Stimulated activated naive B cell treated with anti-CD40 and anti-IgM and Interleukin-4, amounts not matched to agents 10 μg/mL and 1 μg/mL and 100 μg/mL, for 72 hours (primary cell): ENCODE results near the gene CNTF.
"Not testable (repeated sequence)": the region's sequence is repeated elsewhere in the genome, so short reads cannot be mapped to it uniquely, and the experiment has no call there.

Source experiments
- ATAC-seq, 2 donors: fragments of 150-1000 bp; cut with Tn5 transposase; replicated peaks; 2 replicates each; pipeline ENCODE4 v1.10.0; 2021; ENCODE audit warnings: moderate library complexity in 1 of 2
- DNase-seq: peaks from one replicate; pipeline ENCODE4 v3.0.0; 2021
- H3K27ac Mint-ChIP-seq: one replicate; pipeline ENCODE4 v1.8.0; 2022; ENCODE audit warnings: mild to moderate bottlenecking, mixed read lengths
- H3K27me3 Mint-ChIP-seq, 2 donors: one replicate each; pipeline ENCODE4 v1.8.0; 2022; ENCODE audit warnings: mixed read lengths in 2 of 2
- H3K36me3 Mint-ChIP-seq, 2 donors: one replicate each; pipeline ENCODE4 v1.8.0; 2022; ENCODE audit warnings: mixed read lengths in 2 of 2, mild to moderate bottlenecking in 1 of 2
- H3K4me1 Mint-ChIP-seq, 2 donors: one replicate each; pipeline ENCODE4 v1.8.0; 2022; ENCODE audit warnings: mixed read lengths in 2 of 2, mild to moderate bottlenecking in 1 of 2
- H3K4me3 Mint-ChIP-seq, 2 donors: one replicate each; pipeline ENCODE4 v1.8.0; 2022; ENCODE audit warnings: mild to moderate bottlenecking in 2 of 2, mixed read lengths in 2 of 2, moderate library complexity in 1 of 2
- H3K9me3 Mint-ChIP-seq, 2 donors: one replicate each; pipeline ENCODE4 v1.8.0; 2022; ENCODE audit warnings: mixed read lengths in 2 of 2, mild to moderate bottlenecking in 1 of 2

The CNTF gene

GRCh38 chr11:58622344-58622743 lies at the start of gene CNTF:
CNTF (plus strand) TSS chr11:58622665; CDS start chr11:58622753, 88 bp downstream.
- H3K9me3 Mint-ChIP-seq = no peaks in the 10 kb centered on the region
- H3K36me3 Mint-ChIP-seq = peaks cover 55 to 73% of the 10 kb centered on the region in 2 donors
- no peak within 1 kb of the TSS for H3K4me3 Mint-ChIP-seq
- DNase-seq = no peak
- H3K27ac Mint-ChIP-seq = peak within 1 kb of the TSS; percentile 26
- no peak for ATAC-seq
- H3K4me1 Mint-ChIP-seq = peaks cover 19 to 44% of the 10 kb centered on the region in 2 donors
- H3K27me3 Mint-ChIP-seq = no peaks in the 10 kb centered on the region

- not testable (repeated sequence) for H3K9me3 Mint-ChIP-seq, DNase-seq, H3K27me3 Mint-ChIP-seq, ATAC-seq
- Mint-ChIP-seq H3K27ac (peak overlapping the region; percentile 100), H3K4me1 (peaks cover 27 to 74% of the 10 kb centered on the region in 2 donors), H3K36me3 (peaks cover 51 to 53% of the 10 kb centered on the region in 2 donors), H3K4me3 (peak overlapping the region; percentile 87 to 97)
Observed at GRCh38 chr11:58572906-58573305, 49.6 kb upstream of the CNTF start.

GRCh38 chr11:58573451-58574104 lies 48.9 kb upstream of the CNTF start:
- peak overlapping the region; percentile 100 for H3K27ac Mint-ChIP-seq
- H3K36me3 Mint-ChIP-seq = peaks cover 46 to 51% of the 10 kb centered on the region in 2 donors
- DNase-seq (peak; percentile 71), ATAC-seq (peak; percentile 38 to 52)
- H3K9me3 Mint-ChIP-seq = no peaks in the 10 kb centered on the region
- H3K27me3 Mint-ChIP-seq = no peaks in the 10 kb centered on the region
- H3K4me1 Mint-ChIP-seq = peaks cover 22 to 67% of the 10 kb centered on the region in 2 donors
- peak overlapping the region; percentile 87 to 97 for H3K4me3 Mint-ChIP-seq

- ATAC-seq (no peak), DNase-seq (no peak)
- Mint-ChIP-seq H3K4me1 (peaks cover 21 to 54% of the 10 kb centered on the region in 2 donors), H3K27me3 (no peaks in the 10 kb centered on the region), H3K27ac (peak overlapping the region; percentile 100), H3K36me3 (peaks cover 43 to 51% of the 10 kb centered on the region in 2 donors), H3K4me3 (peak overlapping the region; percentile 87 to 97), H3K9me3 (no peaks in the 10 kb centered on the region)
Observed at GRCh38 chr11:58574881-58575280, 47.6 kb upstream of the CNTF start.

- Mint-ChIP-seq H3K4me1 (peaks cover 21 to 49% of the 10 kb centered on the region in 2 donors), H3K36me3 (peaks cover 44 to 51% of the 10 kb centered on the region in 2 donors), H3K9me3 (no peaks in the 10 kb centered on the region), H3K27ac (peak within 1 kb of the TSS; percentile 100), H3K4me3 (peak within 1 kb of the TSS; percentile 87 to 97), H3K27me3 (no peaks in the 10 kb centered on the region)
- DNase-seq (peak; percentile 75), ATAC-seq (peak; percentile 4 to 7)
Observed at GRCh38 chr11:58575377-58576020, 47.0 kb upstream of the CNTF start, which contains the start of gene LPXN. LPXN (minus strand) TSS chr11:58575856; CDS start chr11:58575772, 84 bp downstream.

GRCh38 chr11:58576887-58577471 lies 45.5 kb upstream of the CNTF start:
- Mint-ChIP-seq H3K27me3 (no peaks in the 10 kb centered on the region), H3K9me3 (no peaks in the 10 kb centered on the region), H3K27ac (peak overlapping the region; percentile 100), H3K4me3 (peak overlapping the region; percentile 87 to 97), H3K36me3 (peaks cover 43 to 49% of the 10 kb centered on the region in 2 donors), H3K4me1 (peaks cover 21 to 53% of the 10 kb centered on the region in 2 donors)
- DNase-seq (no peak), ATAC-seq (no peak)

- no peaks in the 10 kb centered on the region for H3K27me3 Mint-ChIP-seq
- ATAC-seq (peak; percentile 60 to 63), DNase-seq (peak; percentile 87)
- no peaks in the 10 kb centered on the region for H3K9me3 Mint-ChIP-seq
- peak overlapping the region; percentile 87 to 97 for H3K4me3 Mint-ChIP-seq
- peaks cover 21 to 60% of the 10 kb centered on the region in 2 donors for H3K4me1 Mint-ChIP-seq
- peak overlapping the region; percentile 100 for H3K27ac Mint-ChIP-seq
- H3K36me3 Mint-ChIP-seq = peaks cover 47 to 51% of the 10 kb centered on the region in 2 donors
Observed at GRCh38 chr11:58577555-58578135, 44.8 kb upstream of the CNTF start.

- H3K27ac Mint-ChIP-seq = peak overlapping the region; percentile 100
- H3K36me3 Mint-ChIP-seq = peaks cover 47 to 51% of the 10 kb centered on the region in 2 donors
- ATAC-seq (no peak), DNase-seq (peak; percentile 90)
- H3K4me3 Mint-ChIP-seq = peak overlapping the region; percentile 87 to 97
- H3K9me3 Mint-ChIP-seq = no peaks in the 10 kb centered on the region
- H3K4me1 Mint-ChIP-seq = peaks cover 21 to 63% of the 10 kb centered on the region in 2 donors
- no peaks in the 10 kb centered on the region for H3K27me3 Mint-ChIP-seq
Observed at GRCh38 chr11:58578136-58578634, 44.3 kb upstream of the CNTF start.

- H3K36me3 Mint-ChIP-seq = peaks cover 42 to 49% of the 10 kb centered on the region in 2 donors
- peaks cover 19 to 63% of the 10 kb centered on the region in 2 donors for H3K4me1 Mint-ChIP-seq
- H3K27me3 Mint-ChIP-seq = no peaks in the 10 kb centered on the region
- H3K4me3 Mint-ChIP-seq = peak within 1 kb of the TSS; percentile 87 to 100
- no peaks in the 10 kb centered on the region for H3K9me3 Mint-ChIP-seq
- peak; percentile 47 to 54 for ATAC-seq
- DNase-seq = peak; percentile 94
- peak within 1 kb of the TSS; percentile 100 for H3K27ac Mint-ChIP-seq
Observed at GRCh38 chr11:58578635-58579191, 43.8 kb upstream of the CNTF start, which contains the start of gene ZFP91. ZFP91 (plus strand) TSS chr11:58579063; CDS start chr11:58579282, 219 bp downstream.

GRCh38 chr11:58579192-58580129 lies 43.0 kb upstream of the CNTF start:
- H3K36me3 Mint-ChIP-seq = peaks cover 35 to 43% of the 10 kb centered on the region in 2 donors
- H3K9me3 Mint-ChIP-seq = no peaks in the 10 kb centered on the region
- H3K4me3 Mint-ChIP-seq = peak overlapping the region; percentile 87 to 100
- DNase-seq = peak; percentile 91
- peak overlapping the region; percentile 100 for H3K27ac Mint-ChIP-seq
- H3K27me3 Mint-ChIP-seq = no peaks in the 10 kb centered on the region
- ATAC-seq = peak; percentile 41 to 44
- peaks cover 19 to 63% of the 10 kb centered on the region in 2 donors for H3K4me1 Mint-ChIP-seq

GRCh38 chr11:58580311-58580710 lies 42.2 kb upstream of the CNTF start:
- H3K9me3 Mint-ChIP-seq = no peaks in the 10 kb centered on the region
- DNase-seq = no peak
- peak overlapping the region; percentile 87 to 100 for H3K4me3 Mint-ChIP-seq
- peaks cover 29 to 36% of the 10 kb centered on the region in 2 donors for H3K36me3 Mint-ChIP-seq
- ATAC-seq = no peak
- H3K27me3 Mint-ChIP-seq = no peaks in the 10 kb centered on the region
- H3K4me1 Mint-ChIP-seq = peaks cover 16 to 55% of the 10 kb centered on the region in 2 donors
- H3K27ac Mint-ChIP-seq = peak overlapping the region; percentile 100

- Mint-ChIP-seq H3K4me3 (peak overlapping the region; percentile 41 to 76), H3K27ac (no peak overlapping the region), H3K36me3 (peaks cover 38 to 48% of the 10 kb centered on the region in 2 donors), H3K27me3 (no peaks in the 10 kb centered on the region), H3K9me3 (peaks cover 0 to 2% of the 10 kb centered on the region in 2 donors), H3K4me1 (peaks cover 18 to 54% of the 10 kb centered on the region in 2 donors)
- DNase-seq = no peak
- ATAC-seq = no peak
Observed at GRCh38 chr11:58582437-58582836, 40.0 kb upstream of the CNTF start.

- peaks cover 0 to 2% of the 10 kb centered on the region in 2 donors for H3K9me3 Mint-ChIP-seq
- peaks cover 18 to 63% of the 10 kb centered on the region in 2 donors for H3K4me1 Mint-ChIP-seq
- H3K27ac Mint-ChIP-seq = peak overlapping the region; percentile 72
- peak overlapping the region; percentile 55 to 79 for H3K4me3 Mint-ChIP-seq
- ATAC-seq (peak; percentile 50 to 52), DNase-seq (no peak)
- peaks cover 30 to 48% of the 10 kb centered on the region in 2 donors for H3K36me3 Mint-ChIP-seq
- H3K27me3 Mint-ChIP-seq = no peaks in the 10 kb centered on the region
Observed at GRCh38 chr11:58586998-58587397, 35.5 kb upstream of the CNTF start.
